ELR (cell line): Measurements from ENCODE around the gene CDH23.

Experiments
- DNase-seq: peaks from one replicate; pipeline ENCODE4 v3.0.0-alpha.2; 2015; ENCODE audit warnings: low read depth

CDH23 gene

GRCh38 chr10:71690094-71690720 is 293.5 kb downstream of the CDH23 start:
- DNase-seq = no peak

- DNase-seq = no peak
Measured at GRCh38 chr10:71691405-71691804, 294.7 kb downstream of the CDH23 start.

GRCh38 chr10:71692598-71693306 is 296.0 kb downstream of the CDH23 start:
- no peak for DNase-seq

- DNase-seq = peak; percentile 45
Measured at GRCh38 chr10:71693377-71693776, 296.7 kb downstream of the CDH23 start.

GRCh38 chr10:71694039-71694501 is 297.4 kb downstream of the CDH23 start:
- DNase-seq = no peak

GRCh38 chr10:71694567-71694968 is 297.8 kb downstream of the CDH23 start:
- DNase-seq = no peak

GRCh38 chr10:71695502-71696476 is 299.1 kb downstream of the CDH23 start:
- DNase-seq = no peak

- DNase-seq = peak; percentile 54
Measured at GRCh38 chr10:71696628-71697326, 300.1 kb downstream of the CDH23 start.

GRCh38 chr10:71697938-71698709 is 301.4 kb downstream of the CDH23 start:
- DNase-seq = no peak

- DNase-seq = no peak
Measured at GRCh38 chr10:71698737-71699136, 302.0 kb downstream of the CDH23 start.

GRCh38 chr10:71700731-71701368 is 304.1 kb downstream of the CDH23 start:
- no peak for DNase-seq

GRCh38 chr10:71701496-71702132 is 304.9 kb downstream of the CDH23 start:
- DNase-seq = no peak

- no peak for DNase-seq
Measured at GRCh38 chr10:71703577-71703976, 306.9 kb downstream of the CDH23 start.

- DNase-seq = no peak
Measured at GRCh38 chr10:71704816-71705215, 308.1 kb downstream of the CDH23 start.

- DNase-seq = no peak
Measured at GRCh38 chr10:71705582-71705981, 308.9 kb downstream of the CDH23 start.

GRCh38 chr10:71706216-71707121 is 309.7 kb downstream of the CDH23 start:
- no peak for DNase-seq

- DNase-seq = no peak
Measured at GRCh38 chr10:71707240-71707789, 310.6 kb downstream of the CDH23 start.

- peak; percentile 36 for DNase-seq
Measured at GRCh38 chr10:71708301-71708703, 311.6 kb downstream of the CDH23 start.
